Activated CD8-positive, alpha-beta memory T cell treated with anti-CD3 and anti-CD28 coated beads, Interleukin-2, amount 50 U/mL, for 48 hours (primary cell): Measurements from ENCODE around the gene HOXA6.

Experiments used
- DNase-seq: peaks from one replicate; pipeline ENCODE4 v3.0.0-alpha.2; 2020

HOXA6 gene

DNA sequence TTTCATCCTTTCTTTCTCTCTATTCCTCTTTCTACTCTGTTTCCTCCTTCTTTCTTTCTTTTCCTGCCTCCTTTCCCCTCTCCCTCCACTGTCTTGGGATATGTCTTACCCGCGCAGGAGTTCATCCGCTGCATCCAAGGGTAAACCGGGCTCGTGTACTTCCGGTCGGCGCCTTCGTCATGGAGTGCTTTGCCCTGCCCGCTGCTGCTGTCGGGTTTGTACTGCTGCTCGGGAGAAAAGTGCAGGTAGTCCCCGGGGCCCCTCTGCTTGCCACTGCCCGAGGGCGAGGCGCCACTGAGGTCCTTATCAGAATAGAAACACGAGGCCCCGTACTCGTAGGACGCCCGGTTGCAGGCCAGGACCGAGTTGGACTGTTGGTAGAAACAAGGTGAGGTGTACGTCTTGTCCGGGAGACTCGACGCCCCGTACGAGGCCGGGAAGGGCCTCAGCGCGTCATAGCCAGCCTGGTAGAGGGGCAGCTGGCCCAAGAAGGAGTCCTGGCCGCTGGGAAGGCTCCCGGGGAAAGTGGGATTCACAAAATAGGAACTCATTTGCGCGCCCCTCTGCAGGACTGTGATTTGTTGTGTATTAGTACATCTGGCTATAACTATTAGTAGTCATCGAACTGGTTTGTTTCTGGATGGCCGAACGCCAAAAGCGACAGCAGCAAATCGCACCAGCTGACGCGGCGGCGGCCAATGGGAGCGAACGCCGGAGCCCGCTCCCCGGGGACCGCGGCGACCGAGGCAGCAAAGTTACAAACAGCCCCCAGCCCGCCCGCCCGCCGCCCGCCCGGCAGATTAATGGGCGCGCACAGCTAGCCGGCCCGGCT, at the start of gene HOXA6:
TSS of gene HOXA6 (minus strand) at position 576 of the 832 bp plus-strand sequence. CDS start at position 551, 25 bp downstream.
- peak; percentile 57 for DNase-seq

DNA sequence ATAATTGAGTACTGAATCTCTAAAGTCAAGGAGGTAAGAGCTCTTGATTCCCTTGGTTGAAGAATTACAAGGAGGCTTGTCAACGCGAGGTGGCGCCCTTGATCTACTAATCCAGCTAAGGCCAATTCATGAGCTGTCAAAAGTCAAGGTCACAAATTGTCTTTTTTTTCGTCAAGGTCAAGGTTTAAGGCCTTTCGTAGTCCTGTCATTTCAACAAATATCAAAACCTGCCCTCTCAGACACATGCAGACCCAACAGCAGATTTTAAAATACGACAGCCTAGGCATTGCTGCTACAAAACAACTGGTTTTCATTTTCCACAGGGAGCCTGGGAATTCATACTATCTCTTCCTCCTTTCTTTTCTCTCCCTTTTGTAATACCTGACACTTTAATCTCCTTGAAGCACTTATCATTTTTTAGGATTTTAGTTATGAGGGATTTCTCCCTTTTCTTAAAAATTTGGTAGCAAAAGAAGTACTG, 48.8 kb upstream of the HOXA6 start:
- peak; percentile 91 for DNase-seq

DNA sequence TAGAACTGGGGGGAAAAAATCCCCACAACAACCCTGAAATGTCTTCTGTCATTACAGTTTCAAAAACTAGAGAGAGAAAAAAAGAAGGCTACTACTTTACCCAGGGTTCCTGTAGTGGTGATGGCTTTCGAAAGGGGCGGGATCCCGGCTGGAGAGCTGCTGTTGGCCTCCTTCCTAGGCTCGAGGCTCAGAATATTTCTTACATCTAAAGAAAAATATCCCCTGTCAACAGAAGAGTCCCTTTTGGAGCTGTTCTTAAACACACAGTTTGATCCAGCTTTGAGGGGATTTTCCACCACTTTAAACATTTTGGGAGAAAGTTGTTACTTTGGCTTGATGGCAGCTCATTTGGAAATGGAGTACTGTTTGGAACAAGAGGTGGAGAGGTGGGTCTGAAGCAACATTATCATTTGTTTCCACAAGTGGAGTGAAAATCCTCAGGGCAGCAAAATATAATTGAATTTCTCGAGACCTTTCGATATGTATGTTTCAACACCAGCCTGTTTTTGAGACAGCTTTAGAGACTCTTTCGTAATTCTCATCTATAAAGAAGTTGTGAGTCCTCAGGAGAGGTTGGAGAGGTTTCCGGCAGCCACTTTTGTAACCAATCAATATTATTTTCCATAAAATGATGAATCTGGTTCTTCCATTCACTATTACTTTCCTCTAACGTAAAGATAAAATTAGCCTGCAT, 47.3 kb upstream of the HOXA6 start:
- DNase-seq: no peak

DNA sequence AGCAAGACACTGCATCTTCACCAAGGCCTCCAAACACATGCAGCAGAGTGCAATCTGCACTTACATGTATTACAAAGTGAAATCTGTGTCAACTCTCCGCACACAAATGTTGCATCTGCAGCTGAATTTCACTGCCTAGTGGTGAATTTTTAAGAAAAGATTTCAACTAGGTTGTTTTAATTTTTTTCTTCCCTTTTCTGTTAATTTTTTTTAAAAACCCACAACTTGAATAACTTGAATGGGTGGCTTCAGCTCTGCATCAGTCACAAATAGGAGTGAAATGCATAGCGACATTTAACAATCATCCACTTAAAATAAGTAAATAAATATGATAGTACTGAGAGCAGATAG, 46.4 kb upstream of the HOXA6 start:
- no peak for DNase-seq

DNA sequence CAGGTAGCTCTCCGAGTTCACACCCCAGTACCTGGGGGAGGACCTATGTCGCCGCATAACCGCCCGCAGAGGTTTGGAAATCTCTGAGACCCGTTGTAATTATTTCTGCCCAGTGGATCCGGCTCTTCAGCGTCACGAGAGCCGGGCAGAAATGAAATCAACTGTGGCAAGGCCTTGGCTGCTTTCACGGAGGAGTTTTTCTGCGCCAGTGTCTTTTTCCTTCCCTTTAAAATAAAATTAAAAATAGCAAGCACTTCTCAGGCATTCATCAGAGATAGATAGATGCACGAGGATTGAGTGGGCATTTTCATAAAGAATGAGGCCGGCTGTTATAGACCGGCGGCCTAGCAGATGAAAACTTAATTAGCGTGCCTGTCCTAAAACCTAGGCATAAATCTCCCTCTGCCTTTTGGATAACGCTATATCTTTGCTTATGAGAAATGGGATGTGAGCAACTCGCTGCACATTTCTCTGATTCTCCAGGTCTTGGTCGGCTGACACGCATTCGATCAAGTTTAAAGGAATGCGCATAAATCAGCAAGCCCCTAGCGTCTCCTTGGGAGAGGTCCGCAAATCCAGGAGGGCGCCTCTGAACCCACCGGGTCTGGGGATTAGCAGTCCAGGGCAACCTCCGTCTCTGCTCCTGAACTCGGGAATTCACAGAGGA, 45.9 kb upstream of the HOXA6 start:
- peak; percentile 49 for DNase-seq

DNA sequence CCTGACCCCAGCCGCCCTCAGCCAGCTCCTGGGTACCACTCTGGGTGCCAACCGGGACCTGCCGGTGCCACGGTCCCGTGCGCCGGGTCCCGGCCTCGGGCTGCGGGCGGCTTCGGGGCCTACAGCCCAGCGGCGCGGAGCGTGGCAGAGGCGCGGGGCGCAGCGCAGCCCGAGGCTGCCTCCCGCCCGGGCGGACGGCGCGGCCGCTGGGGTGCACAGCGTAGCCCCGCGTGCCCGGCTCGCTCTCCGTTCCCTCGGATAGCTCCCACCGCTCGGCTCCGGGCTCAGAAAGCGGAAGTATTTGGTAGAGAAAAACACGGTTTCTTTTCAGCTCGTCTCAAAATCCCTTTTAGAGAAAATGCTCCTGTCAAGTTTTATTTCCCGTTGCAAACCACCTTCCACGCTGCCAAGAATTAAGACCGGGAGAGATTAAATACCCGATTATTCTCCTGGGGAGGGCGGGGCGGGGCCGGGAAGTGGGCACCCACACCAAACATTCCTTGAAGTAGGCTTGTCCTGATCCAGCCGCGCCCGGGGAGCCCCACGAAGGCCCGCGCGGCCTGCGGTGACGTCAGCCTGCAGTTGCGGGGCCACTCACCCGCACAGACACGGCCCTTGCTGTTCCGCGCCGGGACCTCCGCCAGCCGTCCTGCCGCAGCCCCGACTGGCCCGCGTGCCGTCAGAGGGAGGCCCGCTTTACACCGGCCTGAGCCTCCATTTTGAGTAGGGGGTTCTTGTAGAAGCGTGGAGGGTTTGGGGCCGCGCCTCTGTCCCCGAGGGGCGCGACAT, 45.2 kb upstream of the HOXA6 start:
- DNase-seq: peak; percentile 53

DNA sequence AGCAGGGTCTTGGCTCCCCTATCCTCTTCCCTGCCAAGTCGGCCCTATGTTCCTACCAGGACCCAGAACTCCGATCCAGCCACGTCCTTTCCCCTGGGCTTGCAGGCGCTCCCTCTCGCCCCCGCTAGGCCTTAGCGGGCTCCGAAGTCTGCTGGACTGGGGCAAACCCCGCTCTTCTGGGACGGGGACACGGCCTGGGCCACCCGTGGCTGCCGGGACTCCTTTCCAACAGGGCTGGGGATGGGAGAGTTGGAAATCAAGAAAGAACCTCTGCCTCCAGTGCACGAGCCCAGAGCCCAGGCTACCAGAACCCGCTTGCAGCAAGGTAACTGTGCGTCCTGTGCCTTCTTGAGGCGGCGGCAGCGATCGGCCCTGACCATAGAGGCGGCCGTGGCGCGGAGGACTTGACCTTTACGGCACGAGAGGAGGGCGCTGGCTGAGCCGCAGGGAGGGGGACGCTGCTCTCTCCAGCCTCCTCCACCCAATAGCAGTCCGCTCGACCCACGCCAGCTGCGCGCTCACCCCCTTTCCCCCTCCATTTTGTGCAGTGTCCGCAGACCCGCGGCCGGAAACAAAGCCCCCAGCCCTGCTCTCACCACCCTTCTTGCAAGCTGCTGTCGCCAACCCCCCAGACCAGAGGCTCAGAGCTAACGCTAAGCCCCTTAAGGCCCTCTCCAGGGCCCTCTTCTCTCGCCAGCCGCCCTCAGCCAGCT, 44.4 kb upstream of the HOXA6 start:
- peak; percentile 57 for DNase-seq

DNA sequence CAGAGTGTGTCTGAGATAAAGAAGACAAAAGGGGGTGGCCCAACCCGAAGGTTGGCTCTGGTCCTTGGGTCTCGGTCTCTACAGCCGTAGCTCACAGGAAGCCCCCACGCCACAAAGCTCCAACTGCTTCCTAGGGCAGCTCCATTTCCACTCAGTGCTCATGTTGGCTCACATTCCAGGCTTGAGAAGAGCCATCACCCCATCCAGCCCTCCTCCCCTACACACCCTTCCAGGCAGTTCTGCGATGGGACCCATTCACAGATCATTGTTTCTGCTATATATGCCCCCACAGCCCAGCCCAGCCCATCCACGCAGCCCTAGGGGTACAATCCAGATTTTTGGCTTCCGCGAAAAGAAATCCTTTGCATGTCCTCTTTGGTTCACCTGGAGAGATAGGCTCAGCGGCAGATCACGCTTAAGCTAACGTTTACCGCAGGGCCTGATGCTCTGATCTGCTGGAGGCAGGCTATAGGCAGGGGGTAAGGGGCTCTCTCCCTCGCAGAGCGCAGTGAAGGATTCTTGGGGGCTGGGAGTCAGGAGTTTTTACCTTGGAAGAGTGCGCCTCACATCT, 43.7 kb upstream of the HOXA6 start:
- DNase-seq: peak; percentile 46

DNA sequence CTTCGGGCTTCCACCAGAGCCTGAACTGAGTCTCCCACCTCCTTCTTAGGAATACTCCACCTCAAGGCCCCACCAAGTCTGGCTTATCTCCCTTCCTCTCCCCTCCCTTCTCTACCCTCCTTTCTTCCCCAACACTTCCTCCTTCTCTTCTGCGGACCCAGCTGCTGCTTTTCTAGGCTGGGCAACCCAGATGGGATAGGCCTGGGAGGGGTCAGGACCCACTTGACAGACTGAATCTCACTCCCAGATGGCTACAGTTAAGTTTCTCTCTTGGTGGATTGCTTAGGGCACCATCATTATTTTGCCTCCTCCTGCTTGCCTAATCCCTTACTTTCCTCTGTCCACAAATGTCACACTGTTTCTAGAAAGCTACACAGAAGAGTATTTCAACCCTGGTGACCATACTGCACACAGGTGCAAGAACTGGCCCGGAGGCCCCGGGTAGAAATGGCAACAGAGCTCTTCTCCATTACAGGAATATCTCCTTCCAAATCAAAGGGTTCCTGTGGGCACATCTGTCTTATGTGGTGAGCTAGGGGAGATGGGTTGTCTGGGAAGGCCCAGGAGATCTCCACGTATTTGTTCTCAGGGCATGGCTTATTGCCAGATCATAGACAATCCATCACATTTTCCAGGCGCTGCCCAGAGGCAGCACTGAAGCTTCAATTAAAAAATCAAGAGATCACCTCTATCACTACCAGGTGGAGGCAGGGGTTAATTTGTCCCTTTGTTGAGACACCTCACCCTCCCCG, 42.6 kb upstream of the HOXA6 start:
- peak; percentile 39 for DNase-seq

DNA sequence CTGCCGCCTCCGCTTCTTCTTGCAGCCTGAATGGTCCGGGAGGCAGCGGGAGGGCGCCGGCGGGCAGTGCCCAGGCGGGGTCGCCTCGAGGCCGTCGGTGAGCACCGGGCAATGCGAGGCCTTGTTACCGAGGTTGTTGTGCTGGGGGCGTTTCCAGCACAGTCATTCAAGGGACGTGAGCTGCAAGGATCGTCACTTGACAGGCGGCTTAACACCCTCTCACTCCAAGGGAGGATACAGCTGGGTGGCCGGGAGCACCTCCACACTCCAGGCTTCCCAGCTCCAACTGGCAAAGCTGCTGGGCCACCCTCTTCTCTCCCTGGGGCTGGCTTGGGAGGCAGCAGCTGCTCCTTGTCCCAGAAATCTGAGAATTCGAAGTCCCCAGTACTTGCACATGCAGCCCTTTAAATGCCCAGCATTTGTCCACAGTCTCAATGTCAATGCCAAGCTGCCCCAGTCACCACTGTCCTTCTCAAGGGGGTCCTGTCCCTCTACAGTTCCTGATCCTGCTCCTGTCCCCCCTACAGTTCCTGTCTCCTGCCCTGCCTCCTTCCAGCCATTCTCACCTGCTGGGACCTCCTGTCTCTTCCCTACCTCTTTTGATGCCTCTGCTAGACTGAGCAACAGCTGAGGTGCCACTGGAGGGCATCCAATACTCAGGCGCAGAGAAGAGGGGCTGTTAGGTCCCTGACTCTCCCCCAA, 41.9 kb upstream of the HOXA6 start:
- DNase-seq: peak; percentile 51

DNA sequence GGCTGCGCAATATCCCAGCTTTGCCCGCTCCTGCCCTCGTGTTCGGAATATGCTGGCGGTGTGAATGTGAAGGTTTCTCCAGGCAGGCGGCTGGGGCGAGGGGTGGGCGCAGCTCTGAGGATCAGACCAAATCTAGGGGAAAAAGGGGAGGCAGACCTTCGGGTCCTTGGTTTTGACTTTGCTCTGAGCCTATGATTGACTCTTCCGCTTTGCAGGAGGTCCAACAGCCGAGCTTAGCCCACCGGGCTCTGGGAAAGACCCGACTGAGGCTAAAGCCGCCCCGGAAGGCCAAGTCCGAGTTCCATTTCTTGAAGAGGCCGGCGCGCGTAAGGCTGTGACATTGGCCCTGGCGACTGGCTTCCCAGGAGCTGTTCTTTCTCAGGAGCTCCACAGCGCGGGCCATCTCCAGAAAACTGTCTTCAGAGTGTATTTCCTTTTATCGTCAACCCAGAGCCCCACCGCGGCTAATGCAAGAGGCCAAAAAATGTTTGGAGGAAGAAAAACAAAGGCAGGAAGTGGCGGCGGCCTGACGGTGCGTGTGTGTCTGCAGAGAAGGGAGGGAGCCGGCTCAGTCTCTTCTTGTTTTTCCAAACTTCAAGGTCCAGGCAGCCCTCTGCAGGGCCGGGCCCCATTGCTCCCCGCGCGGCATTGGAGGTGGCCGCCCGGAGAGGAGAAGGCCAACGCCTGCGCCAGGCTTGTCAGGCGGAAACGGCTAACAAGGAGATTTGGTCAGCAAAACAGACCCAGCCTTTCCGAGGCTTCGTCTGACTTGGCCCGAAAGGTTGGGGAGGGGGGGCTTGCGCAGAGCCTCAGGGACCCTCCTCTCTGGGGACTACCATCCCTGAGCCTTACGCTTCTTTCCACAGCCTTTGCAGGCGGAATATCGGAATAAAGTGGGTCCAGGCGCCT, 41.1 kb upstream of the HOXA6 start:
- DNase-seq: peak; percentile 59

DNA sequence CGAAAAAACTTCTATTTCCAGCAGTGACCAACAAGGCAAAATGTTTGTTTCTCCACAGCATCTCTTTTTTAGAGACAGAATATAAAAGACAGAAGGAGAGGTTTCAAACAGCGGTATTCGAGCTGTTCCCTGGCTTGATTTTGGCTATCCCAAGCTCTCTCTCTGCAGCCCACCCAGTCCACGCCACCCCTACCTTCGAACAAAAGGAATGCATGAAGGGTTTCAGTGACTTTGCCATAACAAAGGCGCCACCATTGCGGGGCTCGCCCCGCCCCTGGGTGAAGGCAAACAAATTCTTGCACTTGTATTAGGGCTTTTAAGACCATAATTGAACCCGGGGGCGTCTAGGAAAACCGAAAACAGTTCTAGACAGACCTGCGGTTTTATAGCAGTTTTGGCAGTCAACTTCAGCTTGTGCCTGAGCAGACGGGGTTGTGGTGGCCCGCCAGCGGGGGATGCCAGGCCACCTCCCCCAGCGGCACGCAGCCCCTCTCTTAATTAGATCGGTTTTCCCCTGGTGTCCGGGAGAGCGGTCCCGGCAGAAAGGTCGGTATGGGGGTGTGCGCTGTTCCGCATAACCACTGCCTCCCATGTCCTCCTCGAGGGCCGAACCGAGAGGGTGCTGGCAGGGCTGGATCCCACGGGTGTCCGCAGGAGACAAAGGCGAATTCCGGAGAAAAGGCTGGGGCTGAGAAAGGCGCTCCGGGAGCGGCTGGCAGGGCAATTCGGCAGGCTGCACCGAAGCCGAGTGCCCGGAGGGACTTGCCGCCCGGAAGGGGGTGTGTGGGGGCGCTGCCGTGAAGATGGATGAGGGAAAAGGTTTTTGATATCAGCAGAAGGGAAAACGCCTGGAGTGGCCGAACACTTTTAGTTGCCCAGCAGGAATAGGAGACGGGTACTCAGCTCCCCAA, 40.2 kb upstream of the HOXA6 start:
- DNase-seq: peak; percentile 55

DNA sequence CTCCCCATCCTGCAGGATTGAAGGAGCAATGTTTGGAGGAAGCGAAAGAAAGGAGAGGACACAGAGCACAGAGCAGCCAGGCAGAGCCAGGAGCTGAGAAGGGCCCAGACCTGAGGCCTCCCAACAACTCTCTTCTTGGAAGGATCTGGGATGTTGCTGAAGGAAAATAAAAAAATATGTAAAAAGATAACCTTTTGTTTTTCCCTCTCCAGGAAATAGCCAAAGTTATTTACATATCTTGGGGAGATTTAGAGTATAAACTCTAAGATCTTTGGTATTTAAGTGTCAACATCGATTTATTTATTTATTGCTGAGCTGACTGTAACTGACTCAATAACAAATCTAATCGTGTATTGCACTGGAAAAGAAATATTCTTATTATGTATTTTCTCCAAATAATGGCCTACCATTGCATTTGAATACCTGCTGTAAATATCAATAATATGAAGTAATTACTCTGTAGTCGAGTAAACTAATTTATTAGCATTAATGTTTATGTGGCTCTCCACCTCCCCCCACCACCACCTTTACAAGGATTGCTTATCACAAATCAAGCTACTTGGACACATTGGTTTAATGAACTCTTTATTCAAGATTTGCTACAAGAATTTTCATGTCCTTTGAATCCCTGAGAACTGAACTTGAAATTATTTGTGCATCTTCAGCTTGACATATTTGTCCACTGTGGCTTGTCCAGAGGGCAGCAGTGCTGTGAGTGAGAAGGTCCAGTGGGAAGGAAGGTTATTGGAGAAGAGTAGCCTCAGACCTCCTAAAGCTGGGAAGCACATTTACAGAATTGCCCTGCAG, 39.3 kb upstream of the HOXA6 start:
- DNase-seq: no peak

DNA sequence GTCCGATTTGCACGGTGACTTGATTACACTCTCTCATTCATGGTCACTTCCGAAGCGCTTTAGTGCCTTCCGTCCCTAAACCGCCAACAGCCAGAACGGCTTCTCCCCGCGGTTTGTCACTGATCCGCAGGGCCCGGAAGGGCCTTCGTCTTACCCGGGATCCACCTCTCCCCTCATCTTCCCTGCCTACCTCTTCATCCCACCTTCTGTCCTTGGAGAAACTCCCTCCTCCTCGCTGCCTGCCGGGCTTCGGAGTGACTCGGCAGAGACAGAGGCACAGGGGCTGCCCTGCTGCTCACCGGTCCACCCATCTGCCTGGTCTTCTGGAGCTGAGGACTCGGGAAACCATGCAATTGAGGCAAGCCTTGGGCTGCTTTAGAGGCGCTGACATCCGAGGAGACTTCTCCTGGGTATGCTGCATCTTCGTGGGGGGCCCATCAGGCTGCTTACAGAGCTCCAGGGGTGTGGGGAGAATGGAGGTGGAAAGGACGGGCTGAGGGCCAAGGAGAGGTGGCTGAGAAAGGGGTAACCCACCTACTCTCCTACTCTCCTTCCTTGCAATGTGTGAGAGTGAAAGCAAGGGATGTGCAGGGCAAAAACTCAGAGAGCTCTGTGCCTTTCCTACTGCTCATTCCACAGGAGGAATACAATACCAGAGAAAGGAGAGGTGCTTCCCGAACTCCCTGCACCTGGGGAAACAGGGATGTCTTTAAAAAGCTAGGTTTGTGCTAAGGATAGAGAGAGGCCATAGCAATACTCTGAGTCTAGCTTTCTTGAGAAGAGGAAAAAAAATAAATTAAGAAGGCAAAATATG, 38.5 kb upstream of the HOXA6 start:
- DNase-seq: peak; percentile 54

DNA sequence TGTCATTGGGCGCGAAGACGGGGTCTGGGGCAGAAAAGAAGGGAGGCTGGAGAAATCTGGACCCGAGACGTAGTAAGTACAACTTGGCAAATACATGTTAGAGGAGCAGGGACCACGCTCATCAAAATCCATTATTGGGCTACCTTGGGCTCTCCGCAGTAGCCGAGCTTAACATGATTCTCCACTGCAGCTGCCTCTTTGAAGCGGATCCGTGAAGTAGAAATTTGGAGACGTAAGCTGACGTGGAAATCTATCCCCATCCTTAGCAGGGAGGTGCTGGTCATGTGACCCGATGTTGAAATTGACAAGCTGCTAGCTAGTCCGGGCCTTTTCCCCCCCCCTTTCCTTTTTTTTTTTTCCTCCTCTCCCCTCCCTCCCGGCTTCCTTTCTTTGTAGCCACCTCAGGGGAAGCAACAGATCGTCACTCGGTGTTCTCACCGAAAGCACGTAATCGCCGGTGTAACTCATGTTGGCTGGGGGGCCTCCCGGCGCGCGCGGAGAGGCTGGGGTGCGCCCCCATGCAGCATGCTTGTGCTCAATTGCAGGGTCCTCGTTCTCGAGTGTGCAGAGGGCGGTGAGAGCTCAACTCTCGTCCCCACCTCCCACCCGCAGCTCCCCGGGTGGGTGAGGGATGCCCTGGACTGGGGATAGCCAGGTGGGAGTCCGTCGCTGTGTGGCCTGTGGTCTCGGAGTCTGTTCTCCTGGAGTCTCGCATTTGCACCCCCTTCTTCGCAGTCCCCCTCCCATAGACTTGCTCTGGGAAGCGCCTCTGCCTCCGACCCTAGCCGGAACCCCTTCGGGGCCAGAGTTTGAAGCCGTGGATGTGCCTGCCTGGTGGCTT, 37.7 kb upstream of the HOXA6 start, which contains the start of gene HOXA11:
TSS of gene HOXA11 (minus strand) at position 220 of the 841 bp plus-strand sequence. CDS start at position 132, 88 bp downstream.
- DNase-seq: peak; percentile 55
